WERI-Rb-1 (cell line): ENCODE measurements around the gene NEK6.

Experiments used
- DNase-seq: peaks from one replicate; pipeline ENCODE4 v3.0.0-alpha.2; 2020
- H3K27ac ChIP-seq: fragments of 250-450 bp; sonication (Bioruptor Pico); 2 replicates; pipeline ENCODE4 v1.5.1; 2020; ENCODE audit warnings: mild to moderate bottlenecking, moderate library complexity
- H3K27me3 ChIP-seq: fragments of 250-450 bp; sonication (Bioruptor Pico); 2 replicates; pipeline ENCODE4 v1.5.1; 2021; ENCODE audit warnings: mild to moderate bottlenecking, low read depth, moderate library complexity; ENCODE audit not compliant: insufficient read depth, severe bottlenecking
- H3K36me3 ChIP-seq: fragments of 250-450 bp; sonication (Bioruptor Pico); 2 replicates; pipeline ENCODE4 v1.5.1; 2020; ENCODE audit warnings: mild to moderate bottlenecking, moderate library complexity
- H3K4me3 ChIP-seq: 2 replicates; pipeline ENCODE4 v1.5.1; 2011; ENCODE audit warnings: low read depth, mild to moderate bottlenecking, control low read depth, low read length
- H3K9me3 ChIP-seq: fragments of 250-450 bp; sonication (Bioruptor Pico); 2 replicates; pipeline ENCODE4 v1.5.1; 2021; ENCODE audit warnings: mild to moderate bottlenecking, moderate library complexity; ENCODE audit not compliant: severe bottlenecking
- TF ChIP-seq, protein P1 (sequence below): IDR thresholded peaks from 2 replicates; pipeline ENCODE4 v1.5.1; 2011; ENCODE audit warnings: low read depth, mild to moderate bottlenecking, control low read depth, inconsistent platforms, low read length

NEK6 gene

DNA sequence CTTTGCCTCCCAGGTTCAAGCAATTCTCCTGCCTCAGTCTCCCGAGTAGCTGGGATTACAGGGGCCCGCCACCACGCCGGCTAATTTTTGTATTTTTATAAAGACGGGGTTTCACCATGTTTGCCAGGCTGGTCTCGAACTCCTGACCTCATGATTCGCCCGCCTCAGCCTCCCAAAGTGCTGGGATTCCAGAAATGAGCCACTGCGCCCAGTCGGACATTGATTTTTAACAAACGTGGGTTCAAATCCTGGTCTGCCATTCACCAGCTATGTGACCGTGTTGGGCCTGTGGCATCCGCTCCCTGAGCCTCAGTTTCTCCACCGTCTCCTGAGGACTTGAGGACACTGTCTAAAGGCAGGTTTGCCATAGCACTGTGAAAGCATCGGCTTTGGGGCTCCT lies 41.8 kb upstream of the NEK6 start:
- TF ChIP-seq, protein P1, sequence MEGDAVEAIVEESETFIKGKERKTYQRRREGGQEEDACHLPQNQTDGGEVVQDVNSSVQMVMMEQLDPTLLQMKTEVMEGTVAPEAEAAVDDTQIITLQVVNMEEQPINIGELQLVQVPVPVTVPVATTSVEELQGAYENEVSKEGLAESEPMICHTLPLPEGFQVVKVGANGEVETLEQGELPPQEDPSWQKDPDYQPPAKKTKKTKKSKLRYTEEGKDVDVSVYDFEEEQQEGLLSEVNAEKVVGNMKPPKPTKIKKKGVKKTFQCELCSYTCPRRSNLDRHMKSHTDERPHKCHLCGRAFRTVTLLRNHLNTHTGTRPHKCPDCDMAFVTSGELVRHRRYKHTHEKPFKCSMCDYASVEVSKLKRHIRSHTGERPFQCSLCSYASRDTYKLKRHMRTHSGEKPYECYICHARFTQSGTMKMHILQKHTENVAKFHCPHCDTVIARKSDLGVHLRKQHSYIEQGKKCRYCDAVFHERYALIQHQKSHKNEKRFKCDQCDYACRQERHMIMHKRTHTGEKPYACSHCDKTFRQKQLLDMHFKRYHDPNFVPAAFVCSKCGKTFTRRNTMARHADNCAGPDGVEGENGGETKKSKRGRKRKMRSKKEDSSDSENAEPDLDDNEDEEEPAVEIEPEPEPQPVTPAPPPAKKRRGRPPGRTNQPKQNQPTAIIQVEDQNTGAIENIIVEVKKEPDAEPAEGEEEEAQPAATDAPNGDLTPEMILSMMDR: no peak
- H3K36me3 ChIP-seq: no peaks in the 10 kb centered on the region
- H3K4me3 ChIP-seq: no peak overlapping the region
- no peak for DNase-seq
- H3K27ac ChIP-seq: no peak overlapping the region
- no peaks in the 10 kb centered on the region for H3K9me3 ChIP-seq
- H3K27me3 ChIP-seq: no peaks in the 10 kb centered on the region

DNA sequence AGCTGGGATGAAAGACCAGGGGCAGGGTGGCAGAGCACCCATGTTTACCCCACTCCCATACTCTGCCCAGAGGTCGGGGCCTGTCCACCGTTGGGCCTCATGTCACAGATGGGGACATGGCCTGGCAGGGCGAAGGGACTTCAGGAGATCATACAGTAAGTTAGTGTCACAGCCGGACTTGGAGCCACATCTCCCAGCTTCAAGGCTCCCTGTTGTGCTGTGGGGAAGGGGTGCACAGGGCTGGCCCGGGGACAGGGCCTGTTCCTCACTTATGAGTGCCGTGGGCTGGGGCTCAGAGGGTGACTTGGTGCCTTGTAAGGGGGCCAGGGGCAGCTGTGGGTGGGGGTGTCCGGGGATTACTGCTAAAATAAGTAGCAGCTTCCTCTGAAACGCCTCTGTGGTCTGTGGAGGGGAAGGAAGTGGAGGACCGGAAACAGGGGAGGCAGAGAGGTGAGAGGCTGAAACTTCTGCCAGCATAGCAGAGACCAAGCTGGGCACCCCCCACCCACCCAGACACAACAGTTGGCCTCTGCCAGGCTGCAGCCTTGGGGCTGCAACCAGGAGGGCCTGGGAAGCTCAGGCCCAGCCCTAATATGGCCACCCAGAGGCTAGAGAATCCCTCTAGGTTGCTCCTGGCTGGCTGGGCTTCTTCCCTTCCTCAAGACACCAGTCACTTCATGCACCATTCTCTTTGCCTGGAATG lies 41.1 kb upstream of the NEK6 start:
- H3K27ac ChIP-seq: no peak overlapping the region
- TF ChIP-seq, protein P1: no peak
- no peaks in the 10 kb centered on the region for H3K36me3 ChIP-seq
- DNase-seq: no peak
- H3K9me3 ChIP-seq: no peaks in the 10 kb centered on the region
- H3K27me3 ChIP-seq: no peaks in the 10 kb centered on the region
- no peak overlapping the region for H3K4me3 ChIP-seq

DNA sequence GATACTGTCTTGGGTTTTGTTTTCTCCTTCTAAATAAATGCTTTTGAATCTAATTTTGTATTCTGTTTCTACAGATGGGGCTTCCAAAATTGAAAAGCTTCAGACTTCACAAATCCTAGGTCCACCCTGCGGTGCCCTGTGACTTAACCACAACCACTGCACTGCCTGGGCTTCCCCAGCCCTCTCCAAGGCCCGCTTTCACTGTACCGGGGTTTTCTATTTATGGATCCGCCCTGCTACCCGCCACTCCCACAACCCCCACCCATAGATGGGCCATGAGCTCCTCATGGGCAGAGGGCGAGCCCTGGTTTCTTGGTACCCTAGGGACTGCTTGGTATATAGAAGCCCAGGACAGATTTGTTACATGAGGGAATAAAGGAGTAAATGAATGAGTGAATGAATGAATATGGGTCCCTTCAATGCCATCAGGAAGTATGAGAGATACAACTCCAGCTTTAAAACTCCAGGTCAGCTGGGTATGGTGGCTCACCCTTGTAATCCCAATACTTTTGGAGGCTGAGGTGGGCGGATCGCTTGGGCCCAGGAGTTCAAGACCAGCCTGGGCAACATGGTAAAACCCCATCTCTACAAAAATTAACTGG lies 39.8 kb upstream of the NEK6 start:
- Histone ChIP-seq H3K27me3 (no peaks in the 10 kb centered on the region), H3K27ac (no peak overlapping the region), H3K9me3 (no peaks in the 10 kb centered on the region), H3K36me3 (no peaks in the 10 kb centered on the region), H3K4me3 (no peak overlapping the region)
- no peak for DNase-seq
- TF ChIP-seq, protein P1: no peak

DNA sequence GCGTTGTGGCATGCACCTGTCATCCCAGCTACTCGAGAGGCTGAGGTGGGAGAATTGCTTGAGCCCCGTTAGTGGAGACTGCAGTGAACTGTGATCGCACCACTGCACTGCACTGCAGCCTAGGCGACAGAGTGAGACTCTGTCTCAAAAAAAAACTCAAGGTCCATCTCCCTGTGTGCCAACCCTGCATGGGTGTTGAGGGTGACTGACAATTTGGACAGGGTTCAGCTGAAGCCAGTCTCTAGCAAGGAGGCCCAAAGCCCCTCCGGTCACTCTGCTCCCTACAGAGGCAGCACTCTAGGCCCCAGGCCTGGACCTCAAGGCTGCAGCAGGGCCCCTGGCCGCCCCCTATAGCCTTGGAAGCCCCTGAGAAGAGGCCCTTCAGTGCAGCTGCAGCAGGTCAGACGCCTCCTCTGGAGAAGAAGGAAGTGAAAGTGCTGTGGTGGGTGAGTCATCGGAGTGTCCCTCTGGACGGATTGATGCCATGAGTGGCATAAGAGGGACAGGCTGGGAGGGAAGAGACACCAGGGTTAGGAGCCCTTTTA lies 39.2 kb upstream of the NEK6 start:
- TF ChIP-seq, protein P1: no peak
- DNase-seq: no peak
- Histone ChIP-seq H3K9me3 (no peaks in the 10 kb centered on the region), H3K27ac (no peak overlapping the region), H3K27me3 (no peaks in the 10 kb centered on the region), H3K4me3 (no peak overlapping the region), H3K36me3 (no peaks in the 10 kb centered on the region)

DNA sequence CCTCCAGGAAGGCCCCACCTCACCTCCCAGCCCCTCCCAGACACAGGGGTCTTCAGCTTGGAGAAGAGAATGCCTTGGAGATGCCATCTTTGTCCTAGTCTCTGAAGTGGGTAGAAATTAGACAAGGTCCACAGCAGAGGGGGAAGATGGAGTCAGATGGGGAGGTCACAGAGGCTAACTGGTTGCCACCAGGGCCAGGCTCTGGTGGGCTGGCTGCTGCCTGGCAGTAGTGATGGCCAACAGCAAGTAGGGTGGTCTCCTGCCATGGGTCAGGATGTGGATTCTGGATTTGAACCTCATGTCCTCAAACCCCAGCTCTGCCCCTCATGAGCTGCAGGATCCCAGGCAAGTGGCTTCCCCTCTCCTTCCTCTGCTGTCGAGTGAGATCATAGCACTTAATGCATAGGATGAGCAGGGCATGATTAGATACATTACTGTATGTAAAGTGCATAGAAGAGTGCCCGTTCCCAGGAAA lies 38.7 kb upstream of the NEK6 start:
- TF ChIP-seq, protein P1: no peak
- Histone ChIP-seq H3K27ac (no peak overlapping the region), H3K36me3 (no peaks in the 10 kb centered on the region), H3K27me3 (no peaks in the 10 kb centered on the region), H3K9me3 (no peaks in the 10 kb centered on the region), H3K4me3 (no peak overlapping the region)
- no peak for DNase-seq
